Measurements from ENCODE around the gene ANKRD7.

ANKRD7 gene

DNA sequence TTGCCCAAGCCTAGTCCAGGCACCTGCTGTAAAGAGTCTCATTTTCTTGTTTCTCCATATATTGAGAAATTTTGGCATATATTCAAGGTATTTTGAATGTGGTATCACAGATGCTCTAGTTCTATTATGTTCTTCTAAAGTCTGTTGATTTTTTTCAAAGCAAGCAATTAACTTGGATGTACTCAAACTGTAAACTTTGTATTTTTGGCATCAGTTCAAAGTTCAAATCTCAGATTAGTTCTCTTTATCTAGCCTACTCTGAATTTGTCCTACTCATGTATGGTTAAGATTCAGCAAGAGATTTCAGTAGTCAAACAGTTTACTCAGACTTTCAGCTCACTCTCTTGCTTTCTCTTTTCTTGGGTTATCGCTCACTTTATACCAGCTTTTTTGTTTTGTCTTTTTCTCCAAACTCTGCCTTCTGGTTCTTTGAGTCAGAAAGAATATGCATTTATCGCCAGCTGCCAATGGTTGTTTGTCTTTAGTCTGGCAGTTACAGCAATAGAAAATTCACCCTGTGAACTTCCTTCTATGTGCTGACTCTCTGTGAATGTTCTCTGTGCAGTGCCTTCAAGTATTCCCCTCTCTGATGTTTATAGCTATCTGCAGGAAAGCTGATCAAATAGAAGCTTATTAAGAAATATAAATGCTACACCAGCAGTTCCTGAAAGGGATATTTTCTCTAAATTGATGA, 56.0 kb downstream of the ANKRD7 start:
- WGBS, 2 experiments = 95 to 98% methylated on average over 2 of the region's 2 CpGs
- H3K27ac ChIP-seq (ENCODE audit: insufficient read depth, low read depth, low read length, poor library complexity, severe bottlenecking) = no peak overlapping the region
- no peak overlapping the region for H3K4me3 ChIP-seq (ENCODE audit: insufficient read depth, low read depth, low read length)
- no peaks in the 10 kb centered on the region for H3K4me1 ChIP-seq (ENCODE audit: control insufficient read depth, insufficient read depth, low read length)
- H3K9me3 ChIP-seq (ENCODE audit: control insufficient read depth, low read length) = no peaks in the 10 kb centered on the region
- no peaks in the 10 kb centered on the region for H3K27me3 ChIP-seq (ENCODE audit: control insufficient read depth, insufficient read depth, low read length, poor library complexity, severe bottlenecking)
- H3K36me3 ChIP-seq (ENCODE audit: control insufficient read depth, insufficient read depth, low read length) = no peaks in the 10 kb centered on the region

DNA sequence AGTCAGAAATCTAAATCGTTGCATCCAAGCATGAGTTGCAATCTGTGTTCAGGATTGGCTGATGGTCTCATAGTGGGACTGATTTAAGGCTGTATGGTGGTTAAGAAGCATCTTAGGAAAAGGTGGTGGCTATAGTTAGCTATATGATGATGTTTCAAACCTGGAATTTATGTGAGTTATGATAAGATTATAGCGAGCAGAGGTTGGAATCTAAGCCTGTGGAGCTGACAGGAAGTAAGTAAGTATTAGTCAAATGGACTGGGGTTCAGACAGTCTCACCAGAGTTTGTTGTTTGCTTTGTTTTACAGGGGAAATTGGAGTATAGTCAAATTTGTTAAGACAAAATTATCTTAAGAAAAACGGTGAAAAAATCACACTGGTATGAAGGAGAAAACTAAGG, 56.7 kb downstream of the ANKRD7 start:
- no peaks in the 10 kb centered on the region for H3K27me3 ChIP-seq (ENCODE audit: control insufficient read depth, insufficient read depth, low read length, poor library complexity, severe bottlenecking)
- no peak overlapping the region for H3K27ac ChIP-seq (ENCODE audit: insufficient read depth, low read depth, low read length, poor library complexity, severe bottlenecking)
- H3K4me1 ChIP-seq (ENCODE audit: control insufficient read depth, insufficient read depth, low read length) = no peaks in the 10 kb centered on the region
- WGBS, 2 experiments = 88 to 90% methylated on average over 3 of the region's 3 CpGs
- no peaks in the 10 kb centered on the region for H3K36me3 ChIP-seq (ENCODE audit: control insufficient read depth, insufficient read depth, low read length)
- no peak overlapping the region for H3K4me3 ChIP-seq (ENCODE audit: insufficient read depth, low read depth, low read length)
- no peaks in the 10 kb centered on the region for H3K9me3 ChIP-seq (ENCODE audit: control insufficient read depth, low read length)

DNA sequence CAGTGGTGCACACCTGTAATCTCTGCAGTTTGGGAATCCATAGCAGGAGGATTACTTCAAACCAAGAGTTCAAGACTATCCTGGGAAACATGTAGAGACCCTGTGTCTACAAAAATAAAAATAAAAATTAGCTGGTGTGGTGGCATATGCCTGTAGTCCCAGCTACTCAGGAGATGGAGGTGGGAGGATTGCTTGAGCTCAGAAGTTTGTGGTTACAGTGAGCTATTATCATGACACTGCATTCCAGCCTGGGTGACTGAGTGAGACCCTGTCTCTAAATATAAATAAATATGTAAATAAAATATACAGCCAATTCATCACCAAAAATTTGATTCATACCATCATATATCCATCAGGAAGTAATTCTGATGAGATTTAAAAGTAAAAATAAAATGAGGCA, 60.9 kb downstream of the ANKRD7 start:
- Histone ChIP-seq H3K9me3 (ENCODE audit: control insufficient read depth, low read length) (no peaks in the 10 kb centered on the region), H3K4me3 (ENCODE audit: insufficient read depth, low read depth, low read length) (no peak overlapping the region), H3K27ac (ENCODE audit: insufficient read depth, low read depth, low read length, poor library complexity, severe bottlenecking) (no peak overlapping the region), H3K4me1 (ENCODE audit: control insufficient read depth, insufficient read depth, low read length) (no peaks in the 10 kb centered on the region), H3K27me3 (ENCODE audit: control insufficient read depth, insufficient read depth, low read length, poor library complexity, severe bottlenecking) (no peaks in the 10 kb centered on the region), H3K36me3 (ENCODE audit: control insufficient read depth, insufficient read depth, low read length) (no peaks in the 10 kb centered on the region)

DNA sequence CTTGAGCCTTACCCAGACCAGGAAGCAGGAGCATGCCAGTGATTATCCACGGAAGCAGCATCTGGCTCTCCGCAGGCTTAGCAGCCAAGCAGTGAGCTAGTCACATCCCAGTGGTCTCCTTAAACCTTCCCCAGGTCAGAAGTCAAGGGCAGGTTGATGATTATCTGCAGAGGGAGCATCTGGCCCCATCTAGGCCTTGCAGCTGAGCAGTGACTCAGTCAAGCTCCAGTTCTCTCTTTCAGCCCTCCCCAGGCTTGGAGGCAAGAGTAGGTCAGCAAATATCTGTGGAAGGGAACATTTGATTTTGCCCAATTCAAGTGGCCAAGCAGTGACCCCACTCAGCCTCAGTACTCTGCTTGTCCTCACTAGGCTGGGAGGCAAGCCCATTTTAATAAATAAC, 61.6 kb downstream of the ANKRD7 start:
- H3K27ac ChIP-seq (ENCODE audit: insufficient read depth, low read depth, low read length, poor library complexity, severe bottlenecking) = no peak overlapping the region
- H3K27me3 ChIP-seq (ENCODE audit: control insufficient read depth, insufficient read depth, low read length, poor library complexity, severe bottlenecking) = no peaks in the 10 kb centered on the region
- H3K4me1 ChIP-seq (ENCODE audit: control insufficient read depth, insufficient read depth, low read length) = no peaks in the 10 kb centered on the region
- WGBS, 2 experiments = 88 to 92% methylated on average over 2 of the region's 2 CpGs
- no peak overlapping the region for H3K4me3 ChIP-seq (ENCODE audit: insufficient read depth, low read depth, low read length)
- H3K36me3 ChIP-seq (ENCODE audit: control insufficient read depth, insufficient read depth, low read length) = no peaks in the 10 kb centered on the region
- H3K9me3 ChIP-seq (ENCODE audit: control insufficient read depth, low read length) = no peaks in the 10 kb centered on the region

DNA sequence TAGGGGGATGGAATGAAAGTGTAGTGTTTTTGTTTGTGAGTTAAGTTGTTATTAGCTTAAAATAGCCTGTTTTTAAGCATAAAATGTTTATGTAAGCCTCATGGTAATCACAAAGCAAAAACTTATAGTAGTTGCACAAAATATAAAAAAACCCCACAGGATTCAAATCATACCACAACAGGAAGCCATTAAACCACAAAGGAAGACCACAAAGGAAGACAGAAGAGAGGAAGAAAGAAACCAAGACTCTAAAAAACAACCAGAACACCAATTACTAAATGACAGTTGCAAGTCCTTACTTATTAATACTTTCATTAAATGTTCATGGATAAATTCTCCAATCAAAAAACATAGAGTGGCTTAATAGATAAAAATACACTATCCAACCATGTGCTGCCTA, 63.6 kb downstream of the ANKRD7 start:
- Histone ChIP-seq H3K27ac (ENCODE audit: insufficient read depth, low read depth, low read length, poor library complexity, severe bottlenecking) (no peak overlapping the region), H3K9me3 (ENCODE audit: control insufficient read depth, low read length) (no peaks in the 10 kb centered on the region), H3K27me3 (ENCODE audit: control insufficient read depth, insufficient read depth, low read length, poor library complexity, severe bottlenecking) (no peaks in the 10 kb centered on the region), H3K4me1 (ENCODE audit: control insufficient read depth, insufficient read depth, low read length) (no peaks in the 10 kb centered on the region), H3K36me3 (ENCODE audit: control insufficient read depth, insufficient read depth, low read length) (no peaks in the 10 kb centered on the region), H3K4me3 (ENCODE audit: insufficient read depth, low read depth, low read length) (no peak overlapping the region)

DNA sequence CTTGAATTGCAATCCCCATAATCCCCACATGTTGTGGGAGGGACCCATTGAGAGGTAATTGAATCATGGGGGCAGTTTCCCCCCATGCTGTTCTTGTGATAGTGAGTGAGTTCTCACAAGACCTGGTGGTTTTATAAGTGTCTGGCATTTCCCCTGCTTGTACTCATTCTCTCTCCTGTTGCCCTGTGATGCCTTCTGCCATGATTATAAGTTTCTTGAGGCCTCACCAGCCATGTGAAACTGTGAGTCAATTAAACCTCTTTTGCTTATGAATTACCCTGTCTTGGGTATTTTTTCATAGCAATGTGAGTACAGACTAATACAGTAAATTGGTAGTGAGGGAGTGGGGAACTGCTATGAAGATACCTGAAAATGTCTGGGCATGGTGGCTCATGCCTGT, 65.0 kb downstream of the ANKRD7 start:
- Histone ChIP-seq H3K4me1 (ENCODE audit: control insufficient read depth, insufficient read depth, low read length) (no peaks in the 10 kb centered on the region), H3K9me3 (ENCODE audit: control insufficient read depth, low read length) (no peaks in the 10 kb centered on the region), H3K36me3 (ENCODE audit: control insufficient read depth, insufficient read depth, low read length) (no peaks in the 10 kb centered on the region), H3K4me3 (ENCODE audit: insufficient read depth, low read depth, low read length) (no peak overlapping the region), H3K27me3 (ENCODE audit: control insufficient read depth, insufficient read depth, low read length, poor library complexity, severe bottlenecking) (no peaks in the 10 kb centered on the region), H3K27ac (ENCODE audit: insufficient read depth, low read depth, low read length, poor library complexity, severe bottlenecking) (no peak overlapping the region)
